GM21360 (cell line): ENCODE results near the gene SULT1C3.
"Not testable (repeated sequence)": the region's sequence is repeated elsewhere in the genome, so short reads cannot be mapped to it uniquely, and the experiment has no call there.

ENCODE experiments used
- ATAC-seq: cut with Tn5 transposase; IDR thresholded peaks from one replicate; pipeline ENCODE4 v1.9.1; 2021; ENCODE audit warnings: mild to moderate bottlenecking, moderate library complexity; ENCODE audit not compliant: unreplicated experiment

SULT1C3 gene

DNA sequence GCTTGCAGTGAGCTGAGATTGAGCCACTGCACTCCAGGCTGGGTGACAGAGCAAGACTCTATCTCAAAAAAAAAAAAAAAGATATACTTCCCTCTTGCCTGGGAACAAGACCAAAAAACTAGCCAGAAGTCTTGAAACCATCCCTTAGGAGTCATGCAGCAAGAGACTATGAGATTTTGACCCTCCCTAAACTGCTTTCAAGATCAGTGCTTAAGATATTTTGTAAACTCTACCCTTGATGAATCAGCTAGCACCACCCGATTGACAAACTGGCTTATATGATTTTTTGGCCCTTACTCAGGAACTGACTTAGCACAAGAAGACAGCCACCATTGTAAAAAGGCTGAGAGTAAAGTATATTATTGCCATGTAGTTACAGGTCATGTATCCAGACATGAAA lies 3.8 kb downstream of the SULT1C3 start:
- ATAC-seq = no peak

- ATAC-seq = no peak
Observed at GRCh38 chr2:108244667-108245414, 5.1 kb downstream of the SULT1C3 start.

DNA sequence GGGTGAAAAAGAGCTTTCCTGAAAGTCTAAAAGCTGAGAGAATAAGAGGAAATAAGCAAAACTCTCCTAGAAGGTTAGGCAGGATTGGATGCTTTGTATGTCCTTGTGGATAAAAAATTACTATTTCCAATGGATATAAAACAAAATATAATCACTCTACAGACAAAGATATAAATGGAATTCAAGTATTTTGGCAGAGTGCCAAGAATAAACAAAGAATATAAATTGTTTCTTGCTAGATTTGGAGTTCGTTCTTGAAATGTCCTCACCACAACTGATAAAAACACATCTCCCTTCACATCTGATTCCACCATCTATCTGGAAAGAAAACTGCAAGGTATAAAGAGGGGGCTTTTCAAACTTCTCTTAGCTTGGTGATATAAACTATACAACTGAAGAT lies 13.3 kb downstream of the SULT1C3 start:
- ATAC-seq = no peak

GRCh38 chr2:108257757-108258331 lies 18.1 kb downstream of the SULT1C3 start:
- ATAC-seq = no peak

- no peak for ATAC-seq
Observed at GRCh38 chr2:108260773-108261172, 21.0 kb downstream of the SULT1C3 start.

DNA sequence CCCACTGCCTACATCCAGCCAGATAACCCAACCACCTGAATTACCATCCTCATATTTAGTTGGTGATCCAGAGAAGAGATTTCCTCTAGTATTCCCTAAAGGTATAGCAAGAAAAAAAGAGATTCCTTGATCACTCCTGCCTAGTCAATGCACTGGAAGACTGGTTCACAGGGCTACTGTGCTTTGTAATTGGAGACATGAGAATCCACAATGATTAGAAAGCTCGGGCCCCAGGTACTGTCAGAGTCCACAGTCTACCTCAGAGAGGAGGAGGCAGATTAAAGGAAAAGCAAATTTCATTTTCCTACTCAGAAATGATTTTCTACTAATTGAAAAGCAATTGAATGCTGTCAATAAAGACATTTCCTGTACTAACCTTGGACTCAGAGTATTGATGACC lies 22.3 kb downstream of the SULT1C3 start:
- ATAC-seq = no peak

DNA sequence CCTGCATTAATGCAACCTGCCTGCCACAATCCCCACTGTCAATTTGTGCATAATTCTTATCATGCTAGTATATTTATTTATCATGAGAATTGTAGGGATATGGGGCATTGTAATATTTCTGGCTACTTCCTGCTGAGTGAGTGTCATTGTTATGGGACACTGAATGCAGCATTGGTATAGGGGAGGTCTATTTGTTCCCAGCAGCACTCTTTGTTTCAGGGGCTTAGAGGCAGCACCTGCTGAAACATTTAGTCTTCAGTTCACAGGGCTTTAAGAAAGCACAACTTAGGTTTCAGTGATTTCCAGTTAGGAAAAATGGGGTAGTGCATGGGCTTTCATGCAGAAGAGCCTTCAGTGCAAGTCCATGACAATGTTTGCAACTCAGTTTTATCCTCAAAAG lies 23.6 kb downstream of the SULT1C3 start:
- ATAC-seq = no peak

DNA sequence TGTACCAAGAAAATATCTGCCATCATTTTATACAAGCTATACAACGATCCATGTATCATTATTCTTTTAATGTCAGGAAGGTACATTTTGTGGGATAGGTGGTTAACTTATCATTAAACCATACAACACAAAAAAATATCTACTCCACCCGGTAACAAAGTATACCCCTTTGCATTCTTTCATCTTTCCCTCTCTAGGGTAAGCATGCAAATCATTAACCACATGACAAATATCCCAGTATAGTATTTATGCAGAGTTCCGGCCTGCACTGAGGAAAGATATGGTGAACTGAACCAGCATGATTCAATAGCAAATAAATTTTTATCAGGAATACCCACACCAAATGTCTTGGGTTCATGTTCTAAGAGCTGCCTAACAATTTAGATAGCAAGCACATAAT lies 26.4 kb downstream of the SULT1C3 start:
- ATAC-seq = no peak

DNA sequence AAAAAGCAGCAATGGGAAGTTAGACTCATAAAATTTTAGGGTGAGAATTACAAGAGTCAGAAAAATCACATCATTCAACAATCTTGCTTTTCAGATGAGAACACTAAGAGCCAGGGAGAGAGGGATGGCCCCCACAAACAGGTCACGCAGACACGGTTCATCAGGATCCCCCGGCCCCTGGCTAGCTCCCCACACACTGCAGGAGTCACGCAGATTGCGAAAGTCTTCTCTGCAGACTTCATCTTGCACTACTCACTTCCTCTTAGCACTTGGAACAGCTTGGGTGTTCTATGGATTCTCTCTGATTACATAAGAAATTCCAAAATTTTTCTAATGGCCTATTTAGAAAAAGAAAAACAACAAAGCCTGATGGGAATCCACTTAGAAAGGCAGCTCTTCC lies 27.3 kb downstream of the SULT1C3 start:
- no peak for ATAC-seq

DNA sequence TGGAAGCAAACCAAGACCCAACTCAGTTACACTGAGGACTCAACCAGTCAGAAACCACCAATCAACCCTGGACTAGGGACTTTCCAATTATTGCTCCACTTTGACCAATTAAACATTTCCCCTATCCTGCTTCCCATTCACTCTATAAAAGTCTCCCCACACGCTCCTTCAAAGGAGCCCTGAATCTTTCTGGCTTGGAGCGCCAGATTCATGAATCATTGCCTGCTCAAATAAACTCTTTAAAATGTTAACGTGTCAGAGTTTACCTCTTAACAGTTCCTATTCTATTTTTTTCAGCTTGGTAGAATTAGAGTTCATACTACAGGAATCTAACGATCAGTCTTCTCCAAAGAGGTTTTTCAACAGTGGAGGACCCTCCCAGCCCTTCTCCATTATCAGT lies 28.2 kb downstream of the SULT1C3 start:
- no peak for ATAC-seq

GRCh38 chr2:108270346-108270745 lies 30.6 kb downstream of the SULT1C3 start:
- no peak for ATAC-seq

DNA sequence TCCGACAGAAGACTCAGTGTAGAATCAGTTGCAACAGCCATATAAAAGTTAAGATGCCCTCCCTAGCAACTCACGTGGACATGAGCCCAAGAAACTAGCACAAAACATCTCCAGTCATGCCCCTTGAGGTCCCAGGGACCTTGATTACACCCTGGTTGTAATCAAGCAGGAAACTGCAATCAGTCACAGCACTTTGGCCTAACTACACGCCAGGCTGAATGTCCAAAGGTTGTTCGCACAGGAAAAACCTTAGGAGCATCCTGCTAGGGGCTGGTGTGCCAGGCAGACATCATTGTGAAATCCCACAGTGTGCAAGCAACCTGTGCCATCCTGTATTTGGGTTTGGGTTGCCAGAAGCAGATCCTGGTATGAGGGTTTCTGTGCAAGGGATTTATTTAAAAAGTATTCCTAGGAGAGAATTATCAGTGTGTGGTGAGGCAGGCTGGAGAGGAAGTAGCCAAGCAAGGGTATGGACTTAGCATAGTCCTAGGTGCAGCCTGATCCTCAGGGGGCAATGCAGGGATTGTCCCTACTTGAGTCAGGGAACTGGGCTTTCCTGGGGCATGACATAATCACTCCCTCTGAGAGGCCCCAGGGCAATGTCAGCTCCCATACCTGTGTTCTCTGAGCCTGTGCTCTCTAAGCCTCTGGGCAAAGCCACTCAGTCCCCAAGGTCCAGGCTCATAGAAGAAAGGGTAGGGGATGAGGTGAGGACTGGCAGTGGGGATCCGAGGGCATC lies 31.2 kb downstream of the SULT1C3 start:
- no peak for ATAC-seq

GRCh38 chr2:108271691-108272253 lies 32.0 kb downstream of the SULT1C3 start:
- ATAC-seq = no peak

DNA sequence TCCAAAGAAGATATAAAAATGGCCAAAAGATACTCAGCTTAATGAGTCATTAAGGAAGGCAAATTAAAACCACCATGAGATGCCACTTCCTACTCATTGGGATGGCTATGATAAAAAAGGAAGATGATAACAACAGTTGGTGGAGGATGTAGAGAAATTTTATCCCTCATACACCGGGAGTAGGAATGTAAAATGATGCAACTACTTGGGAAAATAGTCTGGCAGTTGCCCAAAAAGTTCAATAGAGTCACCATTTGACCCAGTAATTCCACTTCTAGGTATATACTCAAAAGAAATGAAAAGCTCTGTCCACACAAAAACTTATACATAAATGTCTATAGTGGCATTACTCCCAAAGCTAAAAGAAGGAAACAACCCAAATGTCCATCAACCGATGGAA lies 38.9 kb downstream of the SULT1C3 start:
- ATAC-seq = no peak

GRCh38 chr2:108279468-108279867 lies 39.7 kb downstream of the SULT1C3 start:
- no peak for ATAC-seq

GRCh38 chr2:108280466-108280865 lies 40.7 kb downstream of the SULT1C3 start:
- no peak for ATAC-seq

DNA sequence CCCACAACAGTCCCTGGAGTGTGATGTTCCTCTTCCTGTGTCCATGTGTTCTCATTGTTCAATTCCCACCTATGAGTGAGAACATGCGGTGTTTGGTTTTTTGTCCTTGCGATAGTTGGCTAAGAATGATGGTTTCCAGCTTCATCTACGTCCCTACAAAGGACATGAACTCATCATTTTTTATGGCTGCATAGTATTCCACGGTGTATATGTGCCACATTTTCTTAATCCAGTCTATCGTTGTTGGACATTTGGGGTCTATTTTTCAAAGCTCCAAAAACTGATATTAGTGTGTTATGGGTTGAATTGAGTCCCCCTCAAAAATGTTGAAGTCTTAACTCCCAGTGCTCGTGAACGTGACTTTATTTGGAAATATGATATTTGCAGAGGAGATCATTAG lies 44.8 kb downstream of the SULT1C3 start:
- ATAC-seq = not testable (repeated sequence)

DNA sequence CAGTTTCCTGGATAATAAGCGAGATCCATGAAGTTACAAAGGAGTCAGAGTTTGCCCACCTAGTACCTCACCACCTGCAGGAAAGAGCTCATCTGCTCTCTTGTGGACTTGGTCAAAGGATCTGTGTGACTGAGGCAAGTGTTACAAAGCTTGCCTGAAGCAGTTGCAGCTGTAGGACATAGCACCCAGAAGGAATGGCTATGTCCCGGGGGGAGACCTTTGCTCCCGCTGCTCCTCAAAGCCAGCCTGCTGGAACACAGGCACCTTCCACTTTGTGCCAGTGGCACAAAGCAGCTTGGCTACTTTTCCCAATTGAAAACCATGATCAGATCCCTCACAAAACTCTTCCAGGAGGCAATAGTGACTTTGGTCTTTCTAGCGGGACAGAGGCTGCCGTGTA lies 45.8 kb downstream of the SULT1C3 start:
- no peak for ATAC-seq

GRCh38 chr2:108287169-108287568 lies 47.4 kb downstream of the SULT1C3 start:
- ATAC-seq = no peak

DNA sequence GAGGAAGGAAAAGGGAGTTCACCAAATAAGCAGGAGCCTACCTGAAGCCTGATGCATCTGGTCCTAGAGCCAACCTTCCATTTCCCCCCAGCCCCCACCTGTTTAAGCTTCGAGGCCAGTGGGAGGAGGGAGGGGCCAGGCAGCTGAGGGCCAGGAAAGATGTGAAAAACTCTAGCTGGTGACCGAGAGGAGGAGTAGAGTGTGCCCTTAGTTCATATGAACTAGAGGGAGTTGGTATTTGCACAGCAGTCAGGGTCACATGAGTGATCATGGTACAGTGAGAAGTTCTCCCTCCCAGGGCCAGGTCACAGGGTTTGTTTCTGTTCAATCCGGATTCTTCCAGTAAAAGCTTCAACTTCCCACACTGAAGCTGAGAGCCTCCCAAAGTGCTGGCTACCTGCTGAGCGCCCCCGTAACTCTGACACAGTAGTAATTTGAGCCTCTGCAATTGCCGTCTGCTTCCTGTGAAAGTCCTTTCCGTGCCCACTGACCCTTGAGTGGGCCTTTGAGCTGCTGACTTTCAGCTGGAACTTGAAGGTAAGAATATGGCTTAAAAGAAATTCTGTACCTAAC lies 48.9 kb downstream of the SULT1C3 start, which contains the start of gene SULT1C2:
TSS of gene SULT1C2 (plus strand) at position 362 of the 573 bp plus-strand sequence. CDS start 4,773 bp downstream, outside the sequence.
- no peak for ATAC-seq

DNA sequence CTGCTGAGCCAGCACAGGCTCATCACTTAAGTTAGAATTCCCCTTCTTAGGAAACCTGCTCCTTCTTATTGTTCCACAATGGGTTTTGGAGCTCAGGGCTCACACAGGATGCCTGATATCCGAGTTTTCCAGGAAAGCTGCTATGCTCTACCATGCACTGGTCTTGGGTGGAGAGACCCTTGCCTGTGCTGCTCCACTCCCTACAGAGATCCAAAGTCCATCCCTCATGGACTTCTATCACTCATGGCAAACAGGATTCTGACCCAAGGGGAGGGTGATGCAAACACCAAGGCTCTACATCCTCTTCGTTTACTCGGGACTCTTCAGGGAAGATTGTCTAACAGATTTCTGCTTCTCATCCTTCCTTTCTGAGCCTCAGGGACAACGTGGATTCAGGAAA lies 54.1 kb downstream of the SULT1C3 start:
- ATAC-seq = no peak
